ENCODE measurements around the gene ELOF1. TPM values are rescaled to one million over a fixed set of nuclear protein-coding genes. Genes with fewer than 3 reads are reported as not detected.
A peak's percentile ranks its signal among the peaks of the same experiment; 100 is the strongest.

Gene ELOF1
- polyA plus RNA-seq, 1 donor from 2014 or later = 38.0 TPM

DNA sequence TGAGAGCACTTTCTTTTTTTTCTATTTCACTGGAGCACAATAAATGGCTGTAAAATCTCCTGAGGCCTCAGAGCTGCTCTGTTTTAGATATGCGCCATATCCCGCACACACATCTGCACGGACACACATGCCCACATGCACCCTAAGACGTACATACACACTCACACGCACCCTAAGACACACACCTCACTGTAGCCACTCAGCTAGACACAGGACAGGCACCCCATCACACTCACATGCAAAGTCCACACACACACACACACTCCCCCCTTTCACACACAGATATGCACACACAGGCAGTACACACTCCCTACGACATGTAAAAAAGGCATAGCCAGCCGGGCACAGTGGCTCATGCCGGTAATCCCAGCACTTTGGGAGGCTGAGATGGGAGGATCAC lies 8.8 kb downstream of the ELOF1 start:
- Histone ChIP-seq H3K4me2 (ENCODE audit: low read length) (no peak overlapping the region), H4K20me1 (ENCODE audit: insufficient read depth) (no peaks in the 10 kb centered on the region), H3K27me3 (ENCODE audit: insufficient read depth, low read depth, low read length) (no peaks in the 10 kb centered on the region), H3F3A (ENCODE audit: insufficient read depth, low read length, poor library complexity, severe bottlenecking) (no peaks in the 10 kb centered on the region), H3K27ac (ENCODE audit: low read length) (no peak overlapping the region), H3K79me2 (replicated peaks; ENCODE audit: insufficient read depth, low read length) (no peaks in the 10 kb centered on the region), H3K4me3 (ENCODE audit: low read length) (no peak overlapping the region), H3K36me3 (ENCODE audit: insufficient read depth, low read length) (no peaks in the 10 kb centered on the region), H3K9me2 (ENCODE audit: insufficient read depth, low read length) (no peaks in the 10 kb centered on the region), H2AFZ (ENCODE audit: low read depth, low read length) (no peak overlapping the region), H3K9me3 (ENCODE audit: low read length) (no peaks in the 10 kb centered on the region), H3K9ac (ENCODE audit: low read length) (no peak overlapping the region)
- no peak for TF ChIP-seq EP300 (conservative IDR thresholded peaks at IDR 0.05; ENCODE audit: poor library complexity, severe bottlenecking)
- no peak for TF ChIP-seq MXI1 (conservative IDR thresholded peaks at IDR 0.05; ENCODE audit: poor library complexity, severe bottlenecking)
- peak; percentile 7 for TF ChIP-seq POLR2AphosphoS5 (IDR thresholded peaks at IDR 0.05)

- Histone ChIP-seq H3K36me3 (ENCODE audit: insufficient read depth, low read length) (no peaks in the 10 kb centered on the region), H3F3A (ENCODE audit: insufficient read depth, low read length, poor library complexity, severe bottlenecking) (no peaks in the 10 kb centered on the region), H4K20me1 (ENCODE audit: insufficient read depth) (no peaks in the 10 kb centered on the region), H3K27ac (ENCODE audit: low read length) (no peak overlapping the region), H2AFZ (ENCODE audit: low read depth, low read length) (no peak overlapping the region), H3K9me3 (ENCODE audit: low read length) (no peaks in the 10 kb centered on the region), H3K4me3 (ENCODE audit: low read length) (no peak overlapping the region), H3K27me3 (ENCODE audit: insufficient read depth, low read depth, low read length) (no peaks in the 10 kb centered on the region), H3K79me2 (replicated peaks; ENCODE audit: insufficient read depth, low read length) (no peaks in the 10 kb centered on the region), H3K4me2 (ENCODE audit: low read length) (no peak overlapping the region), H3K9me2 (ENCODE audit: insufficient read depth, low read length) (no peaks in the 10 kb centered on the region), H3K9ac (ENCODE audit: low read length) (no peak overlapping the region)
- TF ChIP-seq POLR2AphosphoS5 (IDR thresholded peaks at IDR 0.05) (no peak), SMC3 (conservative IDR thresholded peaks at IDR 0.05; ENCODE audit: poor library complexity) (no peak)
These were observed 9.6 kb downstream of the ELOF1 start for GRCh38 chr19:11549386-11549953.

DNA sequence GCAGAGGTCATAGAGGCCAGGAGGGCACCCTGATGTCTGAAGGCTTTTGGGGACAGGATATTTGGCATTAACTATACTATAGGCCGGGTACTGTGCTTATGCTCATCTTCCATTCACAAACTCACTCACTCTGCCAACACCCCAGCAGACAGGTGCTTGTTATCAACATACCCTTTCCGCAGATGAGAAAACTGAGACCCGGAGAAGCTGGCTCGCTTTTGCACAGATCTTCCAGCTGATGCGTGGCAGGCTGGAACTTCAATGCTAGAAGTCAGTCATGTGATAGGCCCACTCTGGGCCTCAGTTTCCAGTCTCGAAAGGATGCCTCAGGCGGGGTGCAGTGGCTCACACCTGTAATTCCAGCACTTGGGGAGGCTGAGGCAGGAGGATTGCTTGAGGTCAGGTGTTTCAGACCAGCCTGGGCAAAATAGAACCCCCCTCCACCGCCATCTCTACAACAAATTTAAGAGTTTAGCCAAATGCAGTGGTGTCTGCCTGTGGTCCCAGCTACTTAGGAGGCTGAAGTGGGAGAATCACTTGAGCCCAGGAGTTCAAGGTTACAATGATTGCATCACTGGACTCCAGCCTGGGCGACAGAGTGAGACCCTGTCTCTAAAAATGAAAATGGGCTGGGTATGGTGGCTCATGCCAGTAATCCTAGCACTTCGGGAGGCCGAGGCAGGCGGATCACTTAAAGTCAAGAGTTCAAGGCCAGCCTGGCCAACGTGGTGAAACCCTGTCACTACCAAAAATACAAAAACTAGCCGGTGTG lies 10.9 kb downstream of the ELOF1 start:
- TF ChIP-seq TAF1 (IDR thresholded peaks at IDR 0.05; ENCODE audit: low read depth) (no peak), CTCF (IDR thresholded peaks at IDR 0.05; ENCODE audit: poor library complexity, severe bottlenecking) (no peak), REST (IDR thresholded peaks at IDR 0.05; ENCODE audit: borderline replicate concordance) (no peak)
- Histone ChIP-seq H3K27ac (ENCODE audit: low read length) (no peak overlapping the region), H3K4me3 (ENCODE audit: low read length) (no peak overlapping the region), H3K9me3 (ENCODE audit: low read length) (no peaks in the 10 kb centered on the region), H2AFZ (ENCODE audit: low read depth, low read length) (no peak overlapping the region), H3F3A (ENCODE audit: insufficient read depth, low read length, poor library complexity, severe bottlenecking) (no peaks in the 10 kb centered on the region), H3K27me3 (ENCODE audit: insufficient read depth, low read depth, low read length) (no peaks in the 10 kb centered on the region), H3K4me2 (ENCODE audit: low read length) (no peak overlapping the region), H3K36me3 (ENCODE audit: insufficient read depth, low read length) (no peaks in the 10 kb centered on the region), H3K9ac (ENCODE audit: low read length) (no peak overlapping the region), H3K79me2 (replicated peaks; ENCODE audit: insufficient read depth, low read length) (no peaks in the 10 kb centered on the region), H3K9me2 (ENCODE audit: insufficient read depth, low read length) (no peaks in the 10 kb centered on the region), H4K20me1 (ENCODE audit: insufficient read depth) (no peaks in the 10 kb centered on the region)

Data from neural cell (in vitro differentiated cells).